HG02938 (cell line): ENCODE measurements around the gene DIP2C.

Experiments
- ATAC-seq: cut with Tn5 transposase; IDR thresholded peaks from one replicate; pipeline ENCODE4 v1.9.1; 2021; ENCODE audit warnings: mild to moderate bottlenecking, moderate library complexity; ENCODE audit not compliant: unreplicated experiment

The DIP2C gene

DNA sequence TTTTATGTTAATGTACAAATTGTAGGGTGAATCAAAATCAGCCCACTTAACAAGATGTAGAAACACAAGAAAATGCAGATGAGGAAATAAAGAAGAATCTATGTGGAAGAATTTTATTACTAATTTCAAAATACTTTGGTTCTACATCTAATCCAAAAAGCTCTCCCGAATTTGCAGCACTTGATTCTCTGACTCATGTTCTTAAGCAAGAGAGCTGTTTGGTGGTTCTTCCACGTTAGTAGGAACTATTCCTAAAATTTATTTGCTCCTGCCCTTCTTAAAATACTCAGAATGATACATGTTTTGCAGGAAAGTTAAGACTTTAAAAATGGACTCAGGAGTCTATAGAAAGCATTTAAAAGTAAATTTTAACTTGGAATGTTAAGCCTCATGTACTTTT lies 462.5 kb downstream of the DIP2C start:
- no peak for ATAC-seq

DNA sequence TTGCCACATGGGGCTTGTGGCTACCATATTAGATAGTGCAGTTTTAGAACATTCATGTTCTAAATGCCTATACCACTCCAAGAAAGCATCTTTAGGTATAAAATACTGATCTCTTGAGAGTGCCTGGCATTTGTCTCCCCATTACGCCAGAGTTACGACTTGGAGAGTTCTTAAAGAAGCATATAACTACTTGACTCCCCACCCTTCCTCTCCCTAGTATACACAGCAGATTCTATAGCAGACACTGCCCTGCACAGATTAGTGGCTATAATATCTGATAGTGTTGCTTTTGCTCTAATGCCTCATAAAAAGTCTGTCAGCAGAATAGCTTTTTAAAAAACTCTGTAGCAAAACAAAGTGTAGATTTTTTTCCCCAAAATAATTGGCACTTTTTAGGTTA lies 463.4 kb downstream of the DIP2C start:
- ATAC-seq = no peak

DNA sequence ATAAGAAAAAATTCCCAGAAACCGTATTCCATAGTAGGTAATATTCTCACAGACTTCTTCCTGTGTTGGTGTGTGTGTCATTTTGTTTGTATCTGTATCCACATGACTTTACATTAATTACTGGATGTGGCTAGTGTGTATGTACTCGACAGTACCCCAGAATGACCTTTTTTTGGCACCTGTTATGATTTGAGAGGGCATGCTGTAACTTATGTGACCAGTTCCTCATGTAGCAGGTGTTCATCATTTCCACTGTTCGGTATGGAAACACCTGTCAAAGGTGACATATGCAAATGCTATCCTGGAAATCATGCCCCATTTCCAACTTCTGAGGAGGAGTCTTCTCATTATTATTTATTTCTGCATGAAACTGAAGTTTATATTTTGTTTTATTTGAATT lies 464.9 kb downstream of the DIP2C start:
- no peak for ATAC-seq
